COLO668 (cell line): ENCODE measurements around the gene PLPPR3.
"Not testable (repeated sequence)": the region's sequence is repeated elsewhere in the genome, so short reads cannot be mapped to it uniquely, and the experiment has no call there.

Experiments used
- DNase-seq: peaks from one replicate; lab custom pipeline; 2025; ENCODE audit not compliant: unreplicated experiment; lab: John Stamatoyannopoulos, UW

The PLPPR3 gene

DNA sequence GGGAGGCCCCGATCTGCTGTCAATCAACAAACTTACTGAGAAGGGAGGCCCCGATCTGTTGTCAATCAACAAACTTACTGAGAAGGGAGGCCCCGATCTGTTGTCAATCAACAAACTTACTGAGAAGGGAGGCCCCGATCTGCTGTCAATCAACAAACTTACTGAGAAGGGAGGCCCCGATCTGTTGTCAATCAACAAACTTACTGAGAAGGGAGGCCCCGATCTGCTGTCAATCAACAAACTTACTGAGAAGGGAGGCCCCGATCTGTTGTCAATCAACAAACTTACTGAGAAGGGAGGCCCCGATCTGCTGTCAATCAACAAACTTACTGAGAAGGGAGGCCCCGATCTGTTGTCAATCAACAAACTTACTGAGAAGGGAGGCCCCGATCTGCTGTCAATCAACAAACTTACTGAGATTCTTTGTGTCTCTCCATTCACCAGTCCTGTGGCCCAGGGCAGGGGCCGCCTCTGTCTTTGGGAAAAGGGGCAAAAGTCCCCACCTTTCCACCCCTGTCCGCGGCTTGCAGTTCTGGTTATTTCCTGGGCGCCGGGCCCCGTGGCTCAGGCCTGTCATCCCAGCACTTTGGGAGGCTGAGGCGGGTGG lies 32.0 kb upstream of the PLPPR3 start:
- DNase-seq: not testable (repeated sequence)

DNA sequence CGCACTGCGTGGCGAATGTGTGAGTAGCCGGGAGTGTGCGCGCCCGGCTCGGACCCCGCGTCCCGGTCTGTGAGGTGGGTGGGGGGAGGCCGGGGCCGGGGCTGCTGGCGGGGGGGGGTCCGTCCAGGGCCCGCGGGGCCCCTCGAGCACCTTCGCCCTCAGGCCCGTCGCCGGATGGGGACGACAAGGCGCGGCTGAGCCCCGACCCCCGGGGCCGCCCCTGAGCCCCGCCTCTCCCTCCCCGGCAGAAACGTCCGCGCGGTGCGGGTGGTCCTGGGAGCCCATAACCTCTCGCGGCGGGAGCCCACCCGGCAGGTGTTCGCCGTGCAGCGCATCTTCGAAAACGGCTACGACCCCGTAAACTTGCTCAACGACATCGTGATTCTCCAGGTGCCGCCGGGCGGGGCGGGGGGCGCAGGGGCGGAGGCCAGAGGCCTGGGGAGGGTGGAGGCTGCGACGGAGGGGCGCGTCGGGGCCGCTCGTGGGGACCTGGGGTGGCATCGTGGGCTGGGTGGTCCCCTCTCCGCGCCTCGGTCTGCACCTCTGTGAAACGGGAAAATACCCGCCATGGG lies 31.3 kb upstream of the PLPPR3 start:
- no peak for DNase-seq

DNA sequence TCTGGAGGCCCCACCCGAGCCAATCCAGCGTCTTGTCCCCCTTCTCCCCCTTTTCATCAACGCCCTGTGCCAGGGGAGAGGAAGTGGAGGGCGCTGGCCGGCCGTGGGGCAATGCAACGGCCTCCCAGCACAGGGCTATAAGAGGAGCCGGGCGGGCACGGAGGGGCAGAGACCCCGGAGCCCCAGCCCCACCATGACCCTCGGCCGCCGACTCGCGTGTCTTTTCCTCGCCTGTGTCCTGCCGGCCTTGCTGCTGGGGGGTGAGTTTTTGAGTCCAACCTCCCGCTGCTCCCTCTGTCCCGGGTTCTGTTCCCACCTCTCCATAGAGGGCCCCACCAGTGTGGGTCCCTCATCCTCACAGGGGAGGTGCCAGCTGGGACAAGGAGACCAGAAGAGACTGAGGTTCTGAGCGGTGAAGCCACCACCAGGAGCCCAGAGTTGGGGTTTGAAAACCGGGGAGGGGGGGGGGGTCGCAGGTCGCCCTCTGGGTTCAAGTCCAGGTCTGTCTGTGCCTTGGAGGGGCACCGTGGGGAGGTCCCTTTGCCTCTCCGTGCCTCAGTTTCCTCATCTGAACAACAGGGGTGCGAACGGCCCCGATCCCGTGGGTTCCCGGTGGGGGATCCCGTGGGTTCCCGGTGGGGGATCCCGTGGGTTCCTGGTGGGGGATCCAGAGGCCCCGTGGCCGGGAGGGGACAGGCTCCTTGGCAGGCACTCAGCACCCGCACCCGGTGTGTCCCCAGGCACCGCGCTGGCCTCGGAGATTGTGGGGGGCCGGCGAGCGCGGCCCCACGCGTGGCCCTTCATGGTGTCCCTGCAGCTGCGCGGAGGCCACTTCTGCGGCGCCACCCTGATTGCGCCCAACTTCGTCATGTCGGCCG lies 30.6 kb upstream of the PLPPR3 start, which contains the start of gene ELANE:
TSS of gene ELANE (plus strand) at position 168 of the 878 bp plus-strand sequence. CDS start at position 194, 26 bp downstream.
- no peak for DNase-seq

DNA sequence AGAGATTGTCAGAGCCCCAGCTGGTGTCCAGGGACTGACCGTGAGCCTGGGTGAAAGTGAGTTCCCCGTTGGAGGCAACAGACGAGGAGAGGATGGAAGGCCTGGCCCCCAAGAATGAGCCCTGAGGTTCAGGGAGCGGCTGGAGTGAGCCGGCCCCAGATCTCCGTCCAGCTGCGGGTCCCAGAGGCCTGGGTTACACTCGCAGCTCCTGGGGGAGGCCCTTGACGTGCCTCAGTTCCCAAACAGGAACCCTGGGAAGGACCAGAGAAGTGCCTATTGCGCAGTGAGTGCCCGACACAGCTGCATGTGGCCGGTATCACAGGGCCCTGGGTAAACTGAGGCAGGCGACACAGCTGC lies 29.2 kb upstream of the PLPPR3 start:
- no peak for DNase-seq

DNA sequence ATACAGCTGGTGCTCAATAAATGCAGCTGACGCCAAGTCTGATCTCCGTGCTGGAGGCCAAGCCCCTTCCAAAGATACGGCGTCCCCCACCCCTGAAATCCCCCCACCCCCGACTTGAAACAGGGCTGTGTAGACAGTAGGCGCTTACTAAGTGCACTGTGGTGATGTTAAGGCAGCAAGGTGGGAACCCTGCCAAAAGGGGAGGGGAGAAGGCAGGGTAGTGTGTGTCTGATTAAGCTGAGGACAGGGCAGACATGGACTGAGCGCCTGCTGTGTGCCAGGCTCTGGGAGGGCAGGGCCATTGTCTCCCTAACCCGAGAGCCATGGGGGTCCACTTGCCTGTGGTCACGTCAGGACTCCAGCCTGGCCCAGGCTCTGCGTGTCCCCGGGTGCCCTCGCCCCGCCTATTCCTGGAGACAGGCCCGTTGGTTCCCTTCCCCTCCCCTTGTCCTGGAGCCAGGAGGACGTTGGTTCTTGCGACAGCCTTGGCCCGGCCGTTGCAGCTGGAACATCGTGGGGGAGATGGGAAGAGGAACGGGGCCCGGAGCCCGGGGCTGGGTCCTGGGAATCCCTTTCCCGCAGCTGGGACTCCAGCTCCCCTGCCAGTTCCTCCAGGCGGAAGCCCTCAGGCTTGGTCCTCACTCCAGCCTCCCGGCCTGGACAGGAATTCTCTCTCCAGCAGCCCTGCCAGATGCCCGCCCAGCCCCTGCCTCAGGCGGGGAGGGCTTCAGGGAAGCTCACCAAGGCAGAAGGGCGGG lies 28.6 kb upstream of the PLPPR3 start:
- peak; percentile 39 for DNase-seq

DNA sequence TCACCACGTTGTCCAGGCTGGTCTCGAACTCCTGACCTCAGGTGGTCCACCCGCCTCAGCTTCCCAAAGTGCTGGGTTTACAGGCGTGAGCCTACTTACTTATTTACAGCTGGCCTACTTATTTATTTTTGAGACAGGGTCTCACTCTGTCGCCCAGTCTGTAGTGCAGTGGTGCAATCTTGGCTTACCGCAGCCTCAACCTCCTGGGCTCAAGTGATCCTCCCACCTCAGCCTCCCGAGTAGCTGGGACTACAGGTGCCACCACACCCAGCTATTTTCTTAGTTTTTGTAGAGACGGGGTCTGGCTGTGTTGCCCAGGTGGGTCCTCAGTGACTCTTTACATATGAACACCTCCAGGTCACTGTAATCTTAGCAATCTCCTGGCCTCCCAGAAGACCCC lies 27.4 kb upstream of the PLPPR3 start:
- not testable (repeated sequence) for DNase-seq

DNA sequence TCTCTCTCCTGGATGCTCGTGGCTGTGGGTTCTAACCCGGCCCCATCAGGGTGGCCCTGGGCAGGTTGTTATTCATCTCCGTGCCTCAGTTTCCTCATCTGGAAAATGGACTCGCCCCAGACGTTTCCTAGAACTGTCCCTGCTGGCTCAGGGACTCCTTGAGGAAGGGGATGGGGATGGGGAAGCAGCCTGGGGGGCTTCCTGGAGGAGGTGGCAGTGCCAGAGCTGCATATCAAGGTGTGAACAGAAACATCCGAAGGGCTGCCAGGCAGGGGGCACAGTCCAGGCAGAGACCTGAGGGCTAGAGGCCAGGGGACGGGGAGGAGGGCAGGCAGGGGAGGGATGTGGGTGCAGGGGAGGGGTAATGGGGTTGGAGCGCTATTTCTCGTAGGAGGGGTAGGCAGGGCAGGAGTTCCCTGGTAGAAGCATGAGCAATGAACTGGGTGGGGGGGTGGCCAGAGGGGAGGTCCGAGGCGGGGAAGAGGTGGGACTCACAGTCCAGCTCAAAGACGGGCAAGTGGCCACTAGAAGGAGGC lies 26.7 kb upstream of the PLPPR3 start:
- DNase-seq: no peak

- no peak for DNase-seq
These were observed 24.2 kb upstream of the PLPPR3 start for GRCh38 chr19:845707-846521.

GRCh38 chr19:844546-844971 lies 22.8 kb upstream of the PLPPR3 start:
- no peak for DNase-seq

GRCh38 chr19:843836-844545 lies 22.2 kb upstream of the PLPPR3 start:
- no peak for DNase-seq

GRCh38 chr19:843180-843835 lies 21.6 kb upstream of the PLPPR3 start:
- DNase-seq: peak; percentile 15

- not testable (repeated sequence) for DNase-seq
These were observed 21.0 kb upstream of the PLPPR3 start for GRCh38 chr19:842802-843179.

- no peak for DNase-seq
These were observed 18.9 kb upstream of the PLPPR3 start, which contains the start of gene PRTN3 for GRCh38 chr19:840519-841206. Gene PRTN3, plus strand, starts transcription at chr19:840999. Its CDS starts 10 bp downstream, at chr19:841009.

- DNase-seq: no peak
These were observed 13.6 kb upstream of the PLPPR3 start for GRCh38 chr19:835210-835810.

- no peak for DNase-seq
These were observed 12.5 kb upstream of the PLPPR3 start for GRCh38 chr19:834216-834615.

- no peak for DNase-seq
These were observed 9.9 kb upstream of the PLPPR3 start for GRCh38 chr19:831407-832369.
